Skeletal muscle cell (primary cell): Measurements from ENCODE around the gene CDC73.

Source experiments
- DNase-seq: peaks from one replicate; pipeline ENCODE4 v3.0.0-alpha.2; 2010; ENCODE audit warnings: low read depth
- H3K4me3 ChIP-seq: 2 replicates; pipeline ENCODE4 v1.5.1; 2011; ENCODE audit warnings: low read depth, mild to moderate bottlenecking, control low read depth, low read length, moderate library complexity

CDC73 gene

GRCh38 chr1:193121616-193122593 is at the start of gene CDC73:
Gene CDC73 (plus strand): TSS chr1:193122031. CDS start chr1:193122201, 170 bp downstream.
- peak within 1 kb of the TSS; percentile 98 for H3K4me3 ChIP-seq
- DNase-seq: peak; percentile 88

- no peak overlapping the region for H3K4me3 ChIP-seq
- DNase-seq: no peak
Observed at GRCh38 chr1:193077991-193078390, 43.8 kb upstream of the CDC73 start.

GRCh38 chr1:193079187-193079586 is 42.6 kb upstream of the CDC73 start:
- no peak for DNase-seq

GRCh38 chr1:193083365-193084088 is 38.3 kb upstream of the CDC73 start:
- DNase-seq: no peak
- no peak overlapping the region for H3K4me3 ChIP-seq

More at GRCh38 chr1:193079187-193079586, 42.6 kb upstream of the CDC73 start:
- no peak overlapping the region for H3K4me3 ChIP-seq

GRCh38 chr1:193085263-193085662 is 36.6 kb upstream of the CDC73 start:
- H3K4me3 ChIP-seq: no peak overlapping the region

GRCh38 chr1:193086342-193086741 is 35.5 kb upstream of the CDC73 start:
- no peak overlapping the region for H3K4me3 ChIP-seq
- no peak for DNase-seq

More at GRCh38 chr1:193085263-193085662, 36.6 kb upstream of the CDC73 start:
- DNase-seq: no peak

- H3K4me3 ChIP-seq: no peak overlapping the region
- DNase-seq: no peak
Observed at GRCh38 chr1:193087893-193088292, 33.9 kb upstream of the CDC73 start.

- no peak for DNase-seq
- no peak overlapping the region for H3K4me3 ChIP-seq
Observed at GRCh38 chr1:193090865-193091264, 31.0 kb upstream of the CDC73 start.

- DNase-seq: no peak
- no peak overlapping the region for H3K4me3 ChIP-seq
Observed at GRCh38 chr1:193094112-193094511, 27.7 kb upstream of the CDC73 start.

- no peak for DNase-seq
- no peak overlapping the region for H3K4me3 ChIP-seq
Observed at GRCh38 chr1:193102662-193103061, 19.2 kb upstream of the CDC73 start.

GRCh38 chr1:193103759-193104501 is 17.9 kb upstream of the CDC73 start:
- H3K4me3 ChIP-seq: peak overlapping the region; percentile 68

GRCh38 chr1:193104502-193104906 is 17.3 kb upstream of the CDC73 start:
- H3K4me3 ChIP-seq: peak overlapping the region; percentile 68
- no peak for DNase-seq

More at GRCh38 chr1:193103759-193104501, 17.9 kb upstream of the CDC73 start:
- DNase-seq: no peak

GRCh38 chr1:193104907-193105820 is 16.7 kb upstream of the CDC73 start, which contains the start of gene GLRX2:
Gene GLRX2 (minus strand): TSS chr1:193105414. CDS start chr1:193105382, 32 bp downstream.
- peak within 1 kb of the TSS; percentile 68 for H3K4me3 ChIP-seq
- peak; percentile 70 for DNase-seq

GRCh38 chr1:193105821-193106177 is 16.0 kb upstream of the CDC73 start:
- DNase-seq: no peak
- peak overlapping the region; percentile 68 for H3K4me3 ChIP-seq

- DNase-seq: no peak
- no peak overlapping the region for H3K4me3 ChIP-seq
Observed at GRCh38 chr1:193108471-193108870, 13.4 kb upstream of the CDC73 start.

GRCh38 chr1:193109619-193110018 is 12.2 kb upstream of the CDC73 start:
- no peak overlapping the region for H3K4me3 ChIP-seq
- DNase-seq: no peak

GRCh38 chr1:193110246-193110645 is 11.6 kb upstream of the CDC73 start:
- no peak overlapping the region for H3K4me3 ChIP-seq

GRCh38 chr1:193110864-193111263 is 11.0 kb upstream of the CDC73 start:
- no peak for DNase-seq

More at GRCh38 chr1:193110246-193110645, 11.6 kb upstream of the CDC73 start:
- DNase-seq: no peak

More at GRCh38 chr1:193110864-193111263, 11.0 kb upstream of the CDC73 start:
- H3K4me3 ChIP-seq: no peak overlapping the region
